Spleen (tissue), 11 donors: ENCODE data around the gene CDH8. TPM values are rescaled to one million over a fixed set of nuclear protein-coding genes. Genes with fewer than 3 reads are reported as not detected.

Experiments
- DNase-seq: peaks from one replicate; pipeline ENCODE4 v3.0.0-alpha.2; 2020
- H3K27ac ChIP-seq, 8 donors: fragments of 200-600 bp; sonication (generic) in 7 of 8; 1 replicate in 4 of 8; 2 replicates in 4 of 8; pipeline versions ENCODE4 v1.5.0 to v1.8.0; 2016 to 2021; ENCODE audit warnings: inconsistent platforms in 4 of 8, mild to moderate bottlenecking in 4 of 8, moderate library complexity in 1 of 8
- H3K27me3 ChIP-seq, 7 donors: fragments of 200-600 bp; sonication (generic) in 6 of 7; replicated peaks in 1 of 7; 1 replicate in 4 of 7; 2 replicates in 3 of 7; pipeline versions ENCODE4 v1.5.0 to v1.8.0; 2016 to 2021; ENCODE audit warnings: inconsistent platforms in 3 of 7, mild to moderate bottlenecking in 1 of 7
- H3K36me3 ChIP-seq, 6 donors: fragments of 200-600 bp; sonication (generic) in 5 of 6; 1 replicate in 4 of 6; 2 replicates in 2 of 6; pipeline versions ENCODE4 v1.5.0 to v1.8.0; 2016 to 2021; ENCODE audit warnings: inconsistent platforms in 2 of 6
- H3K4me1 ChIP-seq, 6 donors: fragments of 200-600 bp; sonication (generic) in 5 of 6; 1 replicate in 3 of 6; 2 replicates in 3 of 6; pipeline versions ENCODE4 v1.5.0 to v1.8.0; 2016 to 2021; ENCODE audit warnings: inconsistent platforms in 3 of 6
- H3K4me3 ChIP-seq, 8 donors: fragments of 200-600 bp; sonication (generic) in 7 of 8; 1 replicate in 4 of 8; 2 replicates in 4 of 8; pipeline versions ENCODE4 v1.5.0 to v1.8.0; 2016 to 2021; ENCODE audit warnings: inconsistent platforms in 4 of 8, mild to moderate bottlenecking in 4 of 8, moderate library complexity in 2 of 8
- H3K9me3 ChIP-seq, 8 donors: fragments of 200-600 bp; sonication (generic) in 7 of 8; 1 replicate in 4 of 8; 2 replicates in 4 of 8; pipeline versions ENCODE4 v1.5.0 to v1.8.0; 2016 to 2021; ENCODE audit warnings: inconsistent platforms in 4 of 8
- POLR2A ChIP-seq, 3 donors: fragments of 450-650 bp; IDR thresholded peaks; one replicate each; pipeline ENCODE4 v1.5.1; 2017; ENCODE audit warnings: antibody characterized with exemption in 3 of 3, mild to moderate bottlenecking in 1 of 3
- POLR2AphosphoS5 ChIP-seq, 3 donors: sonication (generic); formaldehyde crosslinking; IDR thresholded peaks; one replicate each; pipeline ENCODE4 v1.5.1; 2017; ENCODE audit warnings: antibody characterized with exemption in 3 of 3
- WGBS, 5 donors: extraction: QIAGEN DNeasy Blood & Tissue Kit in 3 of 5; methylation state at CpG; one replicate each; pipeline versions ENCODE4 v1.1.5 to v1.1.7; 2013 to 2018; 5-methylcytosine and 5-hydroxymethylcytosine counted together
- intact Hi-C: fragments of 100-400 bp; cut with DNase I; formaldehyde crosslinking; loops from one replicate; pipeline ENCODE4 v1.15.0; 2023; ENCODE audit warnings: low total_unique reads
- polyA plus RNA-seq, 3 donors: library from polyadenylated mRNA; stranded (reverse); fragments of 200-250 nt; gene quantifications; one replicate each; pipeline ENCODE4 v1.2.1, GENCODE V29; 2013
- total RNA-seq, 7 donors: library from RNA; depleted of rRNA in 3 of 7; stranded (reverse); fragments of >200 nt in 3 of 7; fragmentation: NEBNext Ultra II Directional in 4 of 7; extraction: Animal tissue kit (Norgen Biotek cat#: 25700) in 4 of 7; gene quantifications; one replicate each; pipeline versions ENCODE4 v1.1.0 to v1.2.1, GENCODE V29; 2016 to 2021
- TF ChIP-seq, protein P1 (sequence below), 11 experiments: fragments of 200-600 bp in 7 of 11; fragments of 450-650 bp in 4 of 11; sonication (generic) in 4 of 11; IDR thresholded peaks in 8 of 11; conservative IDR thresholded peaks in 3 of 11; 1 replicate in 7 of 11; 2 replicates in 4 of 11; pipeline versions ENCODE4 v1.4.0 to v1.8.0; 2016 to 2021; ENCODE audit warnings: antibody characterized with exemption in 11 of 11, inconsistent platforms in 4 of 11, mild to moderate bottlenecking in 1 of 11
- donor health status: healthy with polysubstance abuse.
- donor health status: DM: no; HTN: no; CAD: no; lungs with moderate emphysema.
- donor health status: DM: no; HTN: no; CAD: no.
- donor health status: Bipolar disorder and iron deficiency.
- donor health status: healthy.
- donor health status: DM: no; HTN: no; CAD: no.
- donor health status: DM: yes; HTN: yes; CAD: no.

CDH8 gene
- total and polyA plus RNA-seq, 10 donors, result under 0.01 to 1.4 (median under 0.01) TPM; not detected in 7

DNA sequence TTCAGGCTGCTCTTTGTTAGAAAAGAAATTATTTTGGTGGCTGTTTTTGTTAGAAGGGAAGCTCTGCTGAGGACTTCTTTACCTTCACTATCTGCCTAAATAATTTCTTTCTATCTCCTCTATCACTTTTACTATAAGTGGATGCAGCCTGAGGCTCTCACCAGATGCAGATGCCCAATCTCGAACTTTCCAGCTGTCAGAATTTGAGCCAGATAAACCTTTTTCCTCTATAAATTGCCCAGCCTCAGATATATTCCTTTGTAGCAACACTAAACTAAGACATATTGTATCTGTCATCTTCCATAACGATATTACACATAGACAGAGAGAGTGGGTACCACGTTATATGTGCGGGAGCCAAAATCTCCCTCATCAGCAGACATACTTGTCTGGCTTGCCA, 15.7 kb upstream of the CDH8 start:
- H3K27me3 ChIP-seq, result no peaks in the 10 kb centered on the region
- H3K4me3 ChIP-seq, result no peak overlapping the region
- H3K4me1 ChIP-seq, result no peaks in the 10 kb centered on the region
- no peak overlapping the region for H3K27ac ChIP-seq
- 81 to 89% (median 84%) methylated on average over 4 of the region's 4 CpGs for WGBS, 5 donors
- peaks cover 0 to 4% (median 0%) of the 10 kb centered on the region in 8 donors for H3K9me3 ChIP-seq
- no peak for DNase-seq
- TF ChIP-seq POLR2A (IDR thresholded peaks at IDR 0.05) (no peak), POLR2AphosphoS5 (IDR thresholded peaks at IDR 0.05) (no peak)
- TF ChIP-seq, protein P1, sequence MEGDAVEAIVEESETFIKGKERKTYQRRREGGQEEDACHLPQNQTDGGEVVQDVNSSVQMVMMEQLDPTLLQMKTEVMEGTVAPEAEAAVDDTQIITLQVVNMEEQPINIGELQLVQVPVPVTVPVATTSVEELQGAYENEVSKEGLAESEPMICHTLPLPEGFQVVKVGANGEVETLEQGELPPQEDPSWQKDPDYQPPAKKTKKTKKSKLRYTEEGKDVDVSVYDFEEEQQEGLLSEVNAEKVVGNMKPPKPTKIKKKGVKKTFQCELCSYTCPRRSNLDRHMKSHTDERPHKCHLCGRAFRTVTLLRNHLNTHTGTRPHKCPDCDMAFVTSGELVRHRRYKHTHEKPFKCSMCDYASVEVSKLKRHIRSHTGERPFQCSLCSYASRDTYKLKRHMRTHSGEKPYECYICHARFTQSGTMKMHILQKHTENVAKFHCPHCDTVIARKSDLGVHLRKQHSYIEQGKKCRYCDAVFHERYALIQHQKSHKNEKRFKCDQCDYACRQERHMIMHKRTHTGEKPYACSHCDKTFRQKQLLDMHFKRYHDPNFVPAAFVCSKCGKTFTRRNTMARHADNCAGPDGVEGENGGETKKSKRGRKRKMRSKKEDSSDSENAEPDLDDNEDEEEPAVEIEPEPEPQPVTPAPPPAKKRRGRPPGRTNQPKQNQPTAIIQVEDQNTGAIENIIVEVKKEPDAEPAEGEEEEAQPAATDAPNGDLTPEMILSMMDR (IDR thresholded peaks at IDR 0.05 in 8 of 11, conservative IDR thresholded peaks at IDR 0.05 in 3 of 11), result no peak
- intact Hi-C loops, result no loop called here
- no peaks in the 10 kb centered on the region for H3K36me3 ChIP-seq

DNA sequence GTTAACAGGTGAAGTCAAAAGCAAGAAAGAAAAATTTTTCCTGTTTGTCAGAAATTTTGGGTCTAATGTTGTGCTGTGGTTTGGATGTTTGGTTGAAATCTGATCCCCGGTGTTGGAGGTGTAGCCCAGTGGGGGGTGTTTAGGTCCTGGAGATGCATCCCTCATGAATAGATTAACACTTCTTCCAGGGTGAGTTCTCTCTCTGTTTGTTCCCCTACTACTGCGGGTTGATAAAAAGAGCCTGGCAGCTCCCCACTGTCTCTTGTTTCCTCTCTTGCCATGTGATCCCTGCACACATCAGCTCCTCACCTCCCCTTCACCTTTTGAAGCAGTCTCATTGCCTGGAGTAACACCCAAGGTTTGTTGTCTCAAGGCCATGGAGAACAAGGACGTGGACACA, 14.6 kb upstream of the CDH8 start:
- DNase-seq, result no peak
- WGBS, 5 donors, result 30 to 40% (median 36%) methylated on average over 3 of the region's 3 CpGs
- intact Hi-C loops, result no loop called here

DNA sequence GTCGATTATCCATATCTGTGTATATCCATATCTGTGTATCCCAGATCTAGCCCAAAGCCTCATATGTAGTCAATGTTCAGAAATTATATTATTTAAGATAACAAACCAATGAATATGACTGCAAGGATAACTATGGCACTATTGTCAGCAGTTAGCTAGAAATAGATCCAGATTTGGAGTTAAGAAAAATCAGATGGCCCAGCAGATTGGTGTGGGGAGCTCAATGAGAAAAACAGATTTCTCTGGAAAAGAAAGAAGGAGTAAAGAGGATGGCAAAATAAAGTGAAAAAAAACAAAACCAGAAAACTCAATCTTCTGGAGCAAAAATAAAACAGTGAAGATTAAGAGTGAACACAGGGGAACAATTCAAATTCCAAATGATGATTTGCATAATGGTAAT, 10.6 kb upstream of the CDH8 start:
- peaks cover 0 to 4% (median 0%) of the 10 kb centered on the region in 8 donors for H3K9me3 ChIP-seq
- no peak for DNase-seq
- H3K27me3 ChIP-seq, result no peaks in the 10 kb centered on the region
- TF ChIP-seq POLR2AphosphoS5 (IDR thresholded peaks at IDR 0.05) (no peak), POLR2A (IDR thresholded peaks at IDR 0.05) (no peak)
- TF ChIP-seq, protein P1 (IDR thresholded peaks at IDR 0.05 in 8 of 11, conservative IDR thresholded peaks at IDR 0.05 in 3 of 11), result no peak
- WGBS, 5 donors, result 86 to 96% (median 91%) methylated on average over 1 of the region's 1 CpG
- no peaks in the 10 kb centered on the region for H3K4me1 ChIP-seq
- no peak overlapping the region for H3K4me3 ChIP-seq
- H3K27ac ChIP-seq, result no peak overlapping the region
- intact Hi-C loops, result no loop called here
- no peaks in the 10 kb centered on the region for H3K36me3 ChIP-seq

More for the DNA sequence above, 14.6 kb upstream of the CDH8 start:
- Histone ChIP-seq H3K27ac (no peak overlapping the region), H3K4me3 (no peak overlapping the region), H3K9me3 (peaks cover 0 to 4% (median 0%) of the 10 kb centered on the region in 8 donors), H3K27me3 (no peaks in the 10 kb centered on the region), H3K36me3 (no peaks in the 10 kb centered on the region), H3K4me1 (no peaks in the 10 kb centered on the region)
- TF ChIP-seq POLR2AphosphoS5 (IDR thresholded peaks at IDR 0.05), result no peak
- TF ChIP-seq POLR2A (IDR thresholded peaks at IDR 0.05), result no peak
- TF ChIP-seq, protein P1 (IDR thresholded peaks at IDR 0.05 in 8 of 11, conservative IDR thresholded peaks at IDR 0.05 in 3 of 11), result no peak

DNA sequence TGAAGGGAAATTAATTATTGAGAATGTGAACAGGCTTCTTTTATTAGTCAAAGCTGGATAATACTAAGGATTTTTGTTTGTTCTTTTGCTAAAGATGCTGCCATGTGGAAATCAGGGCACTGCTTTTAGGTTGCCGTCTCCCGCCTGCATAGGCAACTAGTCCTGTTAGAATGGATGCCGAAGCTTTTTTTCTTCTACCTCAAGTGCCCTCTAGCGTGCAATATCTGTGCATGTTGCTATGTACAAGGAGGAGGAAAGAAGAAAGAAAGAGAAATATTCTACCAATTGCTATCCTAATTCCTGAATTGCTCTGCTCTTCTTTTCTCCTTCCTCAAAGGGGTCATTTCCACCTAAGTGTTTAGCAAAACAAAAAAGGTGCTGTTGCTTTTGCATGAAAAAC, 5.2 kb upstream of the CDH8 start:
- H3K4me3 ChIP-seq, result no peak overlapping the region
- intact Hi-C loops, result no loop called here
- WGBS, 5 donors, result 5 to 15% (median 13%) methylated on average over 4 of the region's 4 CpGs
- H3K36me3 ChIP-seq, result no peaks in the 10 kb centered on the region
- H3K4me1 ChIP-seq, result peaks cover 0 to under 1% (median 0%) of the 10 kb centered on the region in 6 donors
- no peaks in the 10 kb centered on the region for H3K9me3 ChIP-seq
- no peak overlapping the region for H3K27ac ChIP-seq
- no peak for DNase-seq
- TF ChIP-seq POLR2A (IDR thresholded peaks at IDR 0.05), result no peak
- TF ChIP-seq, protein P1 (IDR thresholded peaks at IDR 0.05 in 8 of 11, conservative IDR thresholded peaks at IDR 0.05 in 3 of 11), result peak in 1 of 11 experiments; percentile 17
- peaks cover 0 to 36% (median 7%) of the 10 kb centered on the region in 7 donors for H3K27me3 ChIP-seq
